GM12874 (cell line): ENCODE data around the gene TENT5C.

Experiments used
- TF ChIP-seq, protein P1 (sequence below): IDR thresholded peaks from 2 replicates; pipeline ENCODE4 v1.5.1; 2011; ENCODE audit warnings: low read depth, mild to moderate bottlenecking, control low read depth, low read length, moderate library complexity; ENCODE audit not compliant: insufficient read depth

The TENT5C gene

DNA sequence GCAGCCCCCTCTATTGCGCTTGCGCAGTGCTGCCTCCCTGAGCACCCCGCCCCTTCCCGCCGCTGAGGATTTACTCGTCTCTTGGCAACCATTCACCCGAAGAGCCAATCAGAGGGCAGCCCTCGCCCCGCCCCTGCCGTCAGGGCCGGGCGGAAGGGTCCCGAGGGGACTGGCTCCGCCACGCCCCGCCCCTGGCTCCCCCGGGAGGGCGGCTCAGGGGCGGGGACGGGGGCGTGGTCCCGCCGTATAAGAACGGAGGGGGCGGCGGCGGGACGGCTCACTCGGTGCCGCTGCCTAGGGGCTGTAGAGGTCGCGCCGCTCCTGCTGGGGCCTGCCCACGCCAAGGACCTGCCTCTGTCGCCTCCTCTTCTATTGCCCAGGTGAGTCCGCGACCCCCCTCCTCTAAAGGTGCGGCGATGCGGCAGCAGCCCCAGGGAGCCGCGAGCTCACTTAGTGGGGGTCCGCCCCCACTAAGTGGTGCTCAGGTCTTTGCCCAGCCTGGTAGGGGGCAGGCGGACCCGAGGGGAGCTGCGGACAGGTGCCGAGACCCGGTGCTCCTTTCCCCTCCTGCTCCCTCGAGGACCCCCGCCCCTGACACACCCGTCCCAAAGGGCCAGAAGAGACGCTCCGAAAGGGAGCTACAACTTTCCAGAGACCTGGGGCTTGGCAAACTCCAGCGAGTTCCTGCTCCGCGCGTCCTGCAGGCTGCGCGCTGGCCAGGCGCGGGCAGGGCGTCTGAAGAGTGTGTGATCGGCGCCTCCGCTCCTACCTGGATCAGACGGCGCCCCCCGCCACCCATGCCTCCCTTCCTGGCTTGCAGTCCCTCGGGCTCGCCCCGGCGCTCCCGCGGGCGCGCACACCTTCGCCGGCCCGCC is at the start of gene TENT5C:
Gene TENT5C, plus strand, starts transcription at position 275 of the 875 bp plus-strand sequence. CDS start 16,821 bp downstream, outside the sequence.
- TF ChIP-seq, protein P1, sequence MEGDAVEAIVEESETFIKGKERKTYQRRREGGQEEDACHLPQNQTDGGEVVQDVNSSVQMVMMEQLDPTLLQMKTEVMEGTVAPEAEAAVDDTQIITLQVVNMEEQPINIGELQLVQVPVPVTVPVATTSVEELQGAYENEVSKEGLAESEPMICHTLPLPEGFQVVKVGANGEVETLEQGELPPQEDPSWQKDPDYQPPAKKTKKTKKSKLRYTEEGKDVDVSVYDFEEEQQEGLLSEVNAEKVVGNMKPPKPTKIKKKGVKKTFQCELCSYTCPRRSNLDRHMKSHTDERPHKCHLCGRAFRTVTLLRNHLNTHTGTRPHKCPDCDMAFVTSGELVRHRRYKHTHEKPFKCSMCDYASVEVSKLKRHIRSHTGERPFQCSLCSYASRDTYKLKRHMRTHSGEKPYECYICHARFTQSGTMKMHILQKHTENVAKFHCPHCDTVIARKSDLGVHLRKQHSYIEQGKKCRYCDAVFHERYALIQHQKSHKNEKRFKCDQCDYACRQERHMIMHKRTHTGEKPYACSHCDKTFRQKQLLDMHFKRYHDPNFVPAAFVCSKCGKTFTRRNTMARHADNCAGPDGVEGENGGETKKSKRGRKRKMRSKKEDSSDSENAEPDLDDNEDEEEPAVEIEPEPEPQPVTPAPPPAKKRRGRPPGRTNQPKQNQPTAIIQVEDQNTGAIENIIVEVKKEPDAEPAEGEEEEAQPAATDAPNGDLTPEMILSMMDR: no peak

DNA sequence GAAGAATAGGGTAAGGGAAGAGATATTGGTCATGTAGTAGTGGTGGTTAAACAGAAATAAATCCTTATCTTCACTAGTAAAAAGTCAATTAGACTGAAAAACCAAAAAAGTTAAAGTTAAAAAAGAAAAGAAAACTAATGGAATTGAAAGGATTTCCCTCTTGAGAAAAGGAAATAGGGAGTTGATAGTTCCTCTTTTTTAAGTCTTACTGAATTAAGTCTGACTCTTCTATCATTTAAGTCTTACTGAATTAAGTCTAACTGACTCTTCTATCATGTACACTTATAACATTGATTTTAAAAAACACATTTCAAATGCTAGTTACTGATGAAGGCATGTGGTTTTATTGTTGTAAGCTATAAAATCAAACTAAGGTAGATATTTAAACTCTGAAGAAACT is 49.5 kb upstream of the TENT5C start:
- TF ChIP-seq, protein P1: no peak

DNA sequence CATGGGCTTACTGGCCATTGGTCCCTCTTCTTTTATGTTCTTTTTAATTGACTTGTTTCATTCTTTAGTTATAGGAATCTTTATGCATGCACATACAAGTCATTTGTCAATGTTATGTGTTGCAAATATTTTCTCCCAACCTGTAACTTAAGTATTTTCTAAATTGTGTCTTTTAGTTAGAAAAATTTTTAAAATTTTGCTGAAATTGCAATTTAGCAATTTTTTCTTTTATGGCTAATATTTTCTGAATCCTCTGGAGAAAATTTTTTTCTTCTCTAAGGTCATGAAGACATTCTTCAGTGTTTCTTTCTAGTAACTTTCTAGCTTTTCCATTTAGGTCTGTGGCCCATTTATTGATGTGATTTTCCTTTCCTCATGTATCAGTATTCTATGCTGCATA is 48.9 kb upstream of the TENT5C start:
- TF ChIP-seq, protein P1: no peak

DNA sequence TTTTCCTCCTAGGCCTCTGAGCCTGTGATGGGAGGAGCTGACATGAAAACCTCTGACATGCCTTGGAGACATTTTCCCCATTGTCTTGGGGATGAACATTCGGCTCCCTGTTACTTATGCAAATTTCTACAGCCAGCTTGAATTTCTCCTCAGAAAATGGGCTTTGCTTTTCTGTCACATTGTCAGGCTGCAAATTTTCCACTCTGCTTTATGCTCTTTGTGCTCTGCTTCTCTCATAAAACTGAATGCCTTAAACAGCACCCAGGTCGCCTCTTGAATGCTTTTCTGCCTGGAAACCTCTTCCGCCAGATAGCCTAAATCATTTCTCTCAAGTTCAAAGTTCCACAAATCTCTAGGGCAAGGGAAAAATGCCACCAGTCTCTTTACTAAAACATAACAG is 46.7 kb upstream of the TENT5C start:
- TF ChIP-seq, protein P1: no peak

DNA sequence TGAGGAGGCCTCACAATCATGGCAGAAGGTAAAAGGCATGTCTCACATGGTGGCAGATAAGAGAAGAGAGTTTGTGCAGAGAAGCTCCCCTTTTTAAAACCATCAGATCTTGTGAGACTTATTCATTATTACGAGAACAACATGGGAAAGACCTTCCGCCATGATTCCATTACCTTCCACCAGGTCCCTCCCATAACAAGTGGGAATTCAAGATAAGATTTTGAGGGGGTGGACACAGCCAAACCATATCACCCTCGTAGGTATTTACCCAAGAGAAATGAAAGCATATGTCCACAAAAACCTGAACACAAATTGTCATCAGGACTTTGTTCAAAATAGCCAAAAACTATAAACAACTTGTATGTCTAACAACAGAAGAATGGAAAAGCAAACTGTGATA is 45.9 kb upstream of the TENT5C start:
- TF ChIP-seq, protein P1: no peak

DNA sequence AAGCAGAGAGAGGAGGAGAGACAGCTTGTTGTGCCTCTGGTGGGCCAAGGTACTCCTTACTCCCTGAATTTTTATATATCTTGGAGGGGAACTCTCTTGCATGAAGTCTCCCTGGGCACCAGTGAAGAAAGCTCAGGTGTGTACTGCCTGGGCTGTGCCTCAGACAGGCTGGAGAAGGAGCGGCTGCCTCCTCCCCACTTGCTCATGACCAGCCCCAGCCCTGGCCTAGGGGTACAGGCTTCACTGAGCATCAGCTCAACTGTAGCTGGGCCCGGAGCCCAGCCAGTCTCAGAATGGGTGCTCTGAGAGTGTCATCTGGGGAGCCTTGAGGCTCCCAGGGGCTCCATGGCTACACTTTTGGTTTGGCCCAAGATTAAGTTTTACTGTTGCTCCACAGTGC is 44.8 kb upstream of the TENT5C start:
- TF ChIP-seq, protein P1: no peak

DNA sequence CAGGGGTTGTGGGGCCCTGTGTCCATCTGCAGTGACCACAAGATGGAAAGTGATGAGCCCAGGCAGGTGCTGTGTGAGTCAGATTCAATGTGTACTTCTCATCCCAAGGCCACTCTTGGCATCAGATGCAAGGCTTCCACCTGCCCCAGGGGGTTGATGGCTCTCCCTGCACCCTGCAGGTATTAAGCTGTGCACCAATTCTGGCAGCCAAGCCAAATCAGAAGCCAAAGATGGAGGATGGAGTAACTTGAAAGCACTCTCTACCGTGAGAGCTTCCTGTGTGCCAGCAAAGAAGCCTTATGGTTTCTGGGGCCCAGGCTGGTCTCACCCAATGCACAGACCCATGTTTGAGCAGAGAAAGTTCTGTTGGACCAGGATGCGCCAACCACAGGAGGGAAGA is 44.3 kb upstream of the TENT5C start:
- TF ChIP-seq, protein P1: no peak
